GM12873 (cell line): ENCODE measurements around the gene NR1D2.

Experiments used
- TF ChIP-seq, protein P1 (sequence below): IDR thresholded peaks from 2 replicates; pipeline ENCODE4 v1.5.1; 2012; ENCODE audit warnings: low read depth, mild to moderate bottlenecking, moderate library complexity, low read length, control low read depth; ENCODE audit not compliant: insufficient read depth; ENCODE audit errors: missing control alignments

Gene NR1D2

DNA sequence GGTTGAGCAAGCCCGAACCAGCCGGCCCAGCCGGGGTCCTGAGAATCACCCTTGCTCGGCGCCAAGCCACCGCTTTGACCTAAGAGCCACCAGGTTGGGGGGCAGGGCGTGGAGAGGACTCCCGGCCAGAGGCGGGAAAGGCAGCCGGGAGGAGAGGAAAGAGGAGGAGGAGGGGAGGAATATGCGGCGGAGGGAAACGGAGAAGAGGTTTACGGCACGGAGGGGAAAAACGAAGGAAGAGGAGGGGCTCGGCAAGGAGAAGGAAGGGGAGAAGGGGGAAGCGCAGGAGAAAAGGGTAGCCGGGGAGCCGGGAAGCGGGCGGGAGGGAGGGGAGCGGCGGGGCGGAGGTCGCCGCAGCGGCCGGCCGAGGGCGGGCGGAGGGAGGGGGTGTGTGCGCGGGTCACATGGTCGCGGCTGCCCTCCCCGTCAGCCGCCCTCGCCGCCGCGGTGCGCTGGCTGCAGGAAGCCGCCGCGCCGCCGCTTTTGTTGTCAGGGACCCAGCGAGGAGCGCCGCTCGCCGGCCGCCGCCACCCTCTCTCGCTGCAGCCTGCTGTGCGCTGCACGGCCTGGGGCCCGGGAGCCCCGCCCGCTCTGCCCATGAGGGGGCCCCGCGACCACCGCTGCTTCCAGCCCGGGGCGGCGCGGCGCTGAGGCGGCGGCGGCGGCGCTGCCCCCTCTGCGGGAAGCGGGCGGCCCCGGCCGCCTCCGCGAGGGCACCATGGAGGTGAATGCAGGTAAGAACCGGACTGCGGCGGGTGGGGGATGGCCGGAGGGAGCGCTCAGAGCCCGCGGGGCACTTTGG lies at the start of gene NR1D2:
Gene NR1D2 (plus strand): TSS at position 426 of the 802 bp plus-strand sequence. CDS start 293 bp downstream, at position 719.
- TF ChIP-seq, protein P1, sequence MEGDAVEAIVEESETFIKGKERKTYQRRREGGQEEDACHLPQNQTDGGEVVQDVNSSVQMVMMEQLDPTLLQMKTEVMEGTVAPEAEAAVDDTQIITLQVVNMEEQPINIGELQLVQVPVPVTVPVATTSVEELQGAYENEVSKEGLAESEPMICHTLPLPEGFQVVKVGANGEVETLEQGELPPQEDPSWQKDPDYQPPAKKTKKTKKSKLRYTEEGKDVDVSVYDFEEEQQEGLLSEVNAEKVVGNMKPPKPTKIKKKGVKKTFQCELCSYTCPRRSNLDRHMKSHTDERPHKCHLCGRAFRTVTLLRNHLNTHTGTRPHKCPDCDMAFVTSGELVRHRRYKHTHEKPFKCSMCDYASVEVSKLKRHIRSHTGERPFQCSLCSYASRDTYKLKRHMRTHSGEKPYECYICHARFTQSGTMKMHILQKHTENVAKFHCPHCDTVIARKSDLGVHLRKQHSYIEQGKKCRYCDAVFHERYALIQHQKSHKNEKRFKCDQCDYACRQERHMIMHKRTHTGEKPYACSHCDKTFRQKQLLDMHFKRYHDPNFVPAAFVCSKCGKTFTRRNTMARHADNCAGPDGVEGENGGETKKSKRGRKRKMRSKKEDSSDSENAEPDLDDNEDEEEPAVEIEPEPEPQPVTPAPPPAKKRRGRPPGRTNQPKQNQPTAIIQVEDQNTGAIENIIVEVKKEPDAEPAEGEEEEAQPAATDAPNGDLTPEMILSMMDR, result no peak

DNA sequence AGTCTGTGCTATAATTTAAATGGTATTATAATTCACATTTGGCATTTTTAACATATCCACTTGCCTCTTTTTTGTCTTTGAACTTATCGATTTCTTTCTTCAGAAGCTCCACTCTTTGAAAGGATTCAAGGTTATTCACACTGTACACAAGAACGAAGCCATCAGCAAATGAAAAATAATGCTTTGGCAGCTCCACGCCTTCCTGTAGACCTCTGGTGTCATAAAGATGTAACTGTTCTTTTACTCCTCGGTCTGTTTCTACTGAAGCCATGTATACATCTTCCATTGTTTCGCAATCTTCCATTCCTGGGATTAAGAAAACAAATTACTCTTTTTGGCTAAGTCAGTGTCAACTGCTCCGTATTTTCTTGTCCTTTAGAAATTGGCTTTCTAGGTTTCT lies 44.3 kb upstream of the NR1D2 start:
- TF ChIP-seq, protein P1, result no peak

DNA sequence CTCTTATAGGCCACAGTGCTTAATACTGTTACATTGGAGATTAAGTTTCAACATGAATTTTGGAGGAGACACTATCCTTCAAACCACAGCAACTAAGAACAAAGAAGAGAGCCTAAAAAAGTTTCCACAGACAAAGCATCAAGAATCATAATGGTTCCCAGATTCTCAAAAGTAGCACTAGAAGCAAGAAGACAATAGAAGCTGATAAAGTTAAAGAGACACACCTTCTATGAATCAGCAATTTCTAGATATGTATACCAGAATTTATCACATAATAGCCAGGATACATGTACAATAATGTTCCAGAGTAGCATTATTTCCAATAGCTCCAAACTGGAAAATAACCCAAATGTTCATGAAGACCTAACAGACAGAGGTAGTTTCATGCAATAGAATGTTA lies 40.5 kb upstream of the NR1D2 start:
- TF ChIP-seq, protein P1, result no peak

DNA sequence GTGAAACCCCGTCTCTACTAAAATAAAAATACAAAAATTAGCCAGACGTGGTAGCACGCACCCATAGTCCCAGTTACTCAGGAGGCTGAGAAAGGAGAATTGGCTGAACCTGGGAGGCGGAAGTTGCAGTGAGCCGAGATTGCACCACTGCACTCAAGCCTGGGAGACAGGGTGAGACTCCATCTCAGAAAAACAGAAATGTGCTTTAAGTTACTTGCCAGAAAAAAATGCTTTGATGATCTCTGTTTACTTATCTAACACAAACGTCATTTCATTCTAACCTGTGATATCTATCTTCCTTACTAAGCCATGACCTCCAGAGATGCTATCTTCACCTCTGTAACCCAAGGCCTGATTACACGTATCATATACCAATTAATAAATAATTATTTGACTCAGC lies 35.7 kb upstream of the NR1D2 start:
- TF ChIP-seq, protein P1, result no peak

DNA sequence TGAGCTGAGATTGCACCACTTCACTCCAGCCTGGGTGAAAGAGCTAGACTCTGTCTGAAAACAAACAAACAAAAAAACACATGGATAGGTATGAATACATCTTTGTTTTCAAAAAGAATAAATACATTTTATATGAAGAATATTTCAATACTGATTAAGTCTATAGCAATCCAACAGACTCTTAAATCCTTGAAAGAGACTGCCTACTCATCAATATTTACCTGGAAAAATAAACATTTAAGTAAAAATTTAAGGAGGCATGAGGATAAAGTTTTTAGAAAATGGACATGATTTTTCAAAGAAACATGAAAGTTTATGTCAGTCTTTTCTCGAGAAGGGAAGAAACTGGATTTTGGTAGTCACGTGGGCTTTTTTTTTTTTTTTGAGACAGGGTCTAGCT lies 33.7 kb upstream of the NR1D2 start:
- TF ChIP-seq, protein P1, result no peak

DNA sequence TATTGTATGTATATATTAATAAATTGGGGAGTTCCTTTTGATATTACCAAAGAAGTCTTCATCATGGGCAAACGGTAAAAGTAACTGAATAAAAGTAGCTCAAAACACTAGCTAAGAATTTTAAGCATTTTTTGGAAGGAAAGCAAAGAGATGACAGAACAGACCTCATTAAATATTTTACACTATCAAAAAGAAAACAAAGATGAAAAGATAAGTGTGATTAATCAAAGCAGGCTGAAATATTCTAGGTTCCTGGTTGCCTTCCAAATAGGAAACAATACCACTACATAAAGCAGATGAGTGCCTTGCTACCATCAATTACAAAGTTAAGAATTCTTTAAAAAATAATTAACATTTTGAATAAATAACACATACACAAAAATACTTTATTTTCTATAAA lies 31.9 kb upstream of the NR1D2 start:
- TF ChIP-seq, protein P1, result no peak

DNA sequence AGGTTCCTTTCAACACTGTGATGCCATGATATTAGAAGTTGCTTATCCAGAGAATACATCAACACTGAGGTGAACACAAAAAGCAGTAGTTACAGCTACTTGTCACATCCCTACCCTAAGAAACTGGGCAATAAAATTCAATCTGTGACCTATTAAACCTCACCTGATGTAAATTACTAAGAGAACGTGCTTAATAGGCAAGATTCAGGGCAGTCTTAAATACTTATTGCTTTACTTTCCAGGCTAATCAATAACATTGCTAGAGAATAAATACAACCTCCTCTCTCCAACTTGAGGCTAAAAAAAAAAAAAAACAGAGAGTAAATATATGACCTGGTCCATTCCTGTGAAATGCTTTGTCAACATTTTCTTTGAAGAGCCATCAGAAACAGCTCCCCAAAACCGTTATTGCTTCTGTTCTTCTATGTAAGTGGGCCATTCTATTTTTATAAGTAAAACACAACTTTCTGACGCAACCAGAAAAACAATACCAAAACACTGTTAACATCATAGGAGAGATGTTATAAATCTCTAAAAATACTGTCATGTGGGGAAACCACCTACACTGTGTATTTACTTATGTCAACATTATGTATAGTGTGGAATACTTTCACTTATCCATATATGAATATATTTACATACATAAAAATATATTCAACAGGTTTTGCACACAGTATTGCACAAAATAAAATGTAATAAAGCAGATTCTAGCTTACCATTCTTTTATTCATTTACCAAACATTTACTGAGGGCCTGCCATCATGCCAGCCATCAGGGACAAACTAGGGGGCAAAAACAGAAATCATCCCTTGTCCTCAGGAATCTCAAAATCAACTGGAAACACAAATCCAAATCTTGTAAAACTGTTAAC lies 31.0 kb upstream of the NR1D2 start:
- TF ChIP-seq, protein P1, result no peak
